ENCODE measurements around the gene SMAP1.

SMAP1 gene

GRCh38 chr6:70900047-70900446, 232.4 kb downstream of the SMAP1 start:
- no peak for DNase-seq (ENCODE audit: low read depth)

GRCh38 chr6:70901324-70901723, 233.6 kb downstream of the SMAP1 start:
- DNase-seq (ENCODE audit: low read depth), result peak; percentile 23

- DNase-seq (ENCODE audit: low read depth), result no peak
Observed at GRCh38 chr6:70903665-70904452, 236.2 kb downstream of the SMAP1 start.

- DNase-seq (ENCODE audit: low read depth), result no peak
Observed at GRCh38 chr6:70905742-70906141, 238.1 kb downstream of the SMAP1 start.
